ENCODE data around the gene TLCD5. TPM values are rescaled to one million over a fixed set of nuclear protein-coding genes. Genes with fewer than 3 reads are reported as not detected.

Gene TLCD5
- total RNA-seq, 2 experiments from 2014 or later = 1.2 to 2.2 TPM

DNA sequence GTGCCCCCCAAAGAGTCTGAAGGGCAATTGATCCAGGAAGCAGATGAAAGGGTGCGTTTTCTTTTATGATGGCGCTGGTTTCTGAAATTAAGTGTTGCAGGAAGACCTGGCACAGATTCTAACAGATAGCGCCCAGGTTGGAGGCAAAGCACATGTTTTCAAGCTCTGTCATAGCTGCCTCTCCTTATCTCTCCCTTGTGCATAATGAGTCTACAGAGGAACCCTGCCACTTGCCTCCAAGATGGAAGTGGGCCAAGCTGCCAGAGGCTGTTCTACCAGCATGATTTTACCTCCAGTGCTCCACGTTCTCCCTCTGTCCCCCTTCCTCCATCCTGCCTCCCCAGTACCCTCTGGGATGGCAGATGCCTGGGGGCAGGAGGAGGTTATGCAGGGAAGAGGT lies 30.0 kb upstream of the TLCD5 start:
- Mint-ChIP-seq H3K27me3 (ENCODE audit: low read depth) (peaks cover 47% of the 10 kb centered on the region), H3K27ac (no peak overlapping the region), H3K4me1 (ENCODE audit: low read depth) (no peaks in the 10 kb centered on the region), H3K36me3 (ENCODE audit: low read depth) (no peaks in the 10 kb centered on the region), H3K9me3 (no peaks in the 10 kb centered on the region), H3K4me3 (no peak overlapping the region)
- no peak for DNase-seq
- intact Hi-C loops (cut with micrococcal nuclease) = no loop called here
- CTCF ChIA-PET = no interaction called here

- intact Hi-C loops (cut with micrococcal nuclease) = no loop called here
- no peak overlapping the region for H3K4me3 Mint-ChIP-seq
- no peak for DNase-seq
- H3K9me3 Mint-ChIP-seq = no peaks in the 10 kb centered on the region
- H3K4me1 Mint-ChIP-seq (ENCODE audit: low read depth) = no peaks in the 10 kb centered on the region
- no peak overlapping the region for H3K27ac Mint-ChIP-seq
- H3K27me3 Mint-ChIP-seq (ENCODE audit: low read depth) = peaks cover 45% of the 10 kb centered on the region
- CTCF ChIA-PET = interaction anchor here (9.1 kb wide), 1 partner anchor 62 kb away, joined by 188 read pairs; the partner anchor contains the start of gene POU2F3
- no peaks in the 10 kb centered on the region for H3K36me3 Mint-ChIP-seq (ENCODE audit: low read depth)
Measured at GRCh38 chr11:120296554-120296953, 28.5 kb upstream of the TLCD5 start.

DNA sequence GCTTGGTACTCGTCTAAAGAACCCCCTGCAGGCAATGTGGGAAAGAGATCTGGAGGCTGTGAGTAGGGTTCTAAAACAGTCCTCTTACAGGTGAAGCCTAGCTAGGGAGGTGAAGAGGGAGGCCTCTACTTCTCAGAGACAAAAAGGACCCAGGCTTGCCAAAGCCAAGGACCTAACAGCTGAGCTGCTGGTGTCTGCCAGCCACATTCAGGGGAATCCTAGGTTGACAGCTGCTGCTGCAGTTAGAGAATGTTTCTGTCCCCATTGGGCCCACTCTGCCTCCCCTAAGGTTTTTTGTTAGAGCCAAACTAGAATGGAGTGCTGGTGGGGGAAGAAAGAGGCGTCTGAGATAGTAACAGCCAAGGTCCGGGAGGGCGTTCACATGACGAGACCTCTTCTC lies 26.6 kb upstream of the TLCD5 start:
- Mint-ChIP-seq H3K4me1 (ENCODE audit: low read depth) (no peaks in the 10 kb centered on the region), H3K9me3 (no peaks in the 10 kb centered on the region), H3K27me3 (ENCODE audit: low read depth) (peaks cover 41% of the 10 kb centered on the region), H3K4me3 (no peak overlapping the region), H3K36me3 (ENCODE audit: low read depth) (no peaks in the 10 kb centered on the region), H3K27ac (no peak overlapping the region)
- no peak for DNase-seq
- CTCF ChIA-PET = interaction anchor here (0.7 to 9.1 kb wide), 3 partner anchors 52 to 657 kb away, joined by 4 to 188 read pairs (median 7); partner anchors contain the start of gene POU2F3
- intact Hi-C loops (cut with micrococcal nuclease) = no loop called here

GRCh38 chr11:120302001-120302805 lies 22.9 kb upstream of the TLCD5 start:
- intact Hi-C loops (cut with micrococcal nuclease) = no loop called here
- H3K27me3 Mint-ChIP-seq (ENCODE audit: low read depth) = peaks cover 21% of the 10 kb centered on the region
- no peak for DNase-seq
- no peak overlapping the region for H3K27ac Mint-ChIP-seq
- no peak overlapping the region for H3K4me3 Mint-ChIP-seq
- no peaks in the 10 kb centered on the region for H3K9me3 Mint-ChIP-seq
- H3K36me3 Mint-ChIP-seq (ENCODE audit: low read depth) = no peaks in the 10 kb centered on the region
- no peaks in the 10 kb centered on the region for H3K4me1 Mint-ChIP-seq (ENCODE audit: low read depth)
- CTCF ChIA-PET = interaction anchor here (0.6 to 9.1 kb wide), 17 partner anchors 9 to 346 kb away, joined by 3 to 188 read pairs (median 5); partner anchors contain the start of gene POU2F3

GRCh38 chr11:120303004-120303637 lies 22.0 kb upstream of the TLCD5 start:
- Mint-ChIP-seq H3K36me3 (ENCODE audit: low read depth) (no peaks in the 10 kb centered on the region), H3K9me3 (no peaks in the 10 kb centered on the region), H3K4me1 (ENCODE audit: low read depth) (no peaks in the 10 kb centered on the region), H3K27ac (no peak overlapping the region), H3K4me3 (no peak overlapping the region), H3K27me3 (ENCODE audit: low read depth) (peaks cover 18% of the 10 kb centered on the region)
- intact Hi-C loops (cut with micrococcal nuclease) = loop anchor here (1.0 kb wide), 2 partner anchors 68 to 131 kb away; no protein-coding TSS in a partner anchor
- CTCF ChIA-PET = interaction anchor here (0.6 to 9.1 kb wide), 17 partner anchors 8 to 347 kb away, joined by 3 to 188 read pairs (median 5); partner anchors contain the start of gene POU2F3
- DNase-seq = peak; percentile 74

GRCh38 chr11:120304526-120304925 lies 20.6 kb upstream of the TLCD5 start:
- peaks cover 11% of the 10 kb centered on the region for H3K27me3 Mint-ChIP-seq (ENCODE audit: low read depth)
- intact Hi-C loops (cut with micrococcal nuclease) = no loop called here
- CTCF ChIA-PET = interaction anchor here (9.1 kb wide), 1 partner anchor 70 kb away, joined by 188 read pairs; the partner anchor contains the start of gene POU2F3
- no peaks in the 10 kb centered on the region for H3K4me1 Mint-ChIP-seq (ENCODE audit: low read depth)
- no peak overlapping the region for H3K27ac Mint-ChIP-seq
- no peak for DNase-seq
- H3K36me3 Mint-ChIP-seq (ENCODE audit: low read depth) = no peaks in the 10 kb centered on the region
- no peaks in the 10 kb centered on the region for H3K9me3 Mint-ChIP-seq
- no peak overlapping the region for H3K4me3 Mint-ChIP-seq

DNA sequence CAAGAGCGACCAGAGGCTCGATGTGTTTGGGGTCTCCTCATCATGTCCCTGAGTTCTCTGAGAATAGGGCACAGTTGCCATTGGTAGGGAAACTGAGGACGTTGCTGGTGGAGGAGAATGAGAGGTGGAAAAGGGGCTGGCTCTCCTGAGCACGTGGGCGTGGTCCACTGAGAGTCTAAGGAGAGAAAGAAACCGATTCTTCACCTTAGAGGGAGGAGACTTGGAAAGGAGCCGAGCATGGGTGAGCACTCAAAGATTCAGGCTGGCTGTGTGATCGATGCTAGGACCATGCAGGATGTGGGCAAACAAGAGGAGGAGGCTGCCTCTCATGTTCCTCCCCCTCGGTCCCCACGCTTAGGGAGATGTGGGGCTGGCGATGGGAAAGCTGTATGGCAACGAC lies 19.8 kb upstream of the TLCD5 start:
- intact Hi-C loops (cut with micrococcal nuclease) = no loop called here
- Mint-ChIP-seq H3K36me3 (ENCODE audit: low read depth) (no peaks in the 10 kb centered on the region), H3K9me3 (no peaks in the 10 kb centered on the region), H3K27me3 (ENCODE audit: low read depth) (peaks cover 9% of the 10 kb centered on the region), H3K27ac (no peak overlapping the region), H3K4me3 (no peak overlapping the region), H3K4me1 (ENCODE audit: low read depth) (no peaks in the 10 kb centered on the region)
- CTCF ChIA-PET = no interaction called here
- DNase-seq = no peak

DNA sequence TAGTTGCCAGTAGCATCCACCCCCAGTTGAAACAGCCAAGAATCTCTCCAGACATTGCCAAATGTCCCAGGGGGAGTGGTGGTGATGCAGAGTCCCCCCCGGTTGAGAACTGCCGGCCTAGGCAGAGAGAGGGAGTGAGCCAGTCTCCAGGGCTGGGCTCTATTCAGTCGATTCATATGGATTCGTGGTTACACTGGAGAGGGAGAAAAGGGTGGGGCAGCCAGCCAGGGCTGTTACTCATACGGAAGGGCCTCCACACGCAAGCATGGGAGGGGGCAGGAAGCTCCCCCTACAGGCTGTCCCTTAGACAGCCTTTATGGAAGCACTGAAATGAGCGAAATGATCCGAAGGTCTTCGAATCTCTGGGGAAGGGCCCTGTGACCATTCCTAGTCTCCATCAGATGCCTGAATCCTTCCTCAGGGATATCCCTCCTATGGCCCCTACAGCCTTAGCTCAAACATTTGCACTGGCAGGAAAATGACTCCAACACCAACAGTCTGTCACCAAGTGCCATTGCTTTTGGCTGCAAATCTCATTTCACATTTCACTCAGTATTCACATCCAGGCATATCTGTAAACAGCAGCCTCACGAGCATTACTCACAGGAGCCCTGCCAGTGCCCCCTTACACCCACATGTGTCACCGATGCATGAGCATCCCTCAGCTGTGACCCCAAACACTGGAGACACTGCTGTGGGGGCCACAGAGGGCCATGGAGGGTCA lies 18.4 kb upstream of the TLCD5 start:
- H3K36me3 Mint-ChIP-seq (ENCODE audit: low read depth) = no peaks in the 10 kb centered on the region
- H3K27ac Mint-ChIP-seq = no peak overlapping the region
- H3K4me1 Mint-ChIP-seq (ENCODE audit: low read depth) = no peaks in the 10 kb centered on the region
- no peak overlapping the region for H3K4me3 Mint-ChIP-seq
- intact Hi-C loops (cut with micrococcal nuclease) = no loop called here
- peaks cover 6% of the 10 kb centered on the region for H3K27me3 Mint-ChIP-seq (ENCODE audit: low read depth)
- DNase-seq = no peak
- CTCF ChIA-PET = no interaction called here
- no peaks in the 10 kb centered on the region for H3K9me3 Mint-ChIP-seq

GRCh38 chr11:120307476-120307875 lies 17.6 kb upstream of the TLCD5 start:
- DNase-seq = no peak
- no peaks in the 10 kb centered on the region for H3K9me3 Mint-ChIP-seq
- H3K27ac Mint-ChIP-seq = no peak overlapping the region
- H3K4me3 Mint-ChIP-seq = no peak overlapping the region
- CTCF ChIA-PET = no interaction called here
- H3K27me3 Mint-ChIP-seq (ENCODE audit: low read depth) = peaks cover 6% of the 10 kb centered on the region
- intact Hi-C loops (cut with micrococcal nuclease) = no loop called here
- H3K36me3 Mint-ChIP-seq (ENCODE audit: low read depth) = no peaks in the 10 kb centered on the region
- H3K4me1 Mint-ChIP-seq (ENCODE audit: low read depth) = no peaks in the 10 kb centered on the region

DNA sequence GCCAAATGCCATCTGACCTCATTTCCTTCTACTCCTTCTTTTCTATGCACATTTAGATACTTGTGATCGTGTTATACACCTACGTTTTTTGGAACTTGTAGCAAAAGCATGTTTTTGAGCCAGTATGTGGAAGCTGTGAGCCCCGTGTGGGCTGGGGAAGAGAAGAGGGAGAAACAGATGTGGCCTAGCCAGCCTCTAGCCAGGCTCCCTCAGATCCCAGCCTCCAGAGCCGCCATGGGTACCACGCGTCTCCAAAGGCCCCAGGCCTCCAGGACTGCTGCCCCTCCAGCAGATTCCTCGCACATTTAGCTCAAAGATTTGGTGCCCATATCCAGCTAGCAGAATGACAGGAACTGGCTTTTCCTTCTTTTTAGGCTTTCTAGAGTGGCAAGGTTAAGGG lies 17.0 kb upstream of the TLCD5 start:
- no peaks in the 10 kb centered on the region for H3K36me3 Mint-ChIP-seq (ENCODE audit: low read depth)
- no peaks in the 10 kb centered on the region for H3K9me3 Mint-ChIP-seq
- H3K4me3 Mint-ChIP-seq = no peak overlapping the region
- peaks cover 9% of the 10 kb centered on the region for H3K27me3 Mint-ChIP-seq (ENCODE audit: low read depth)
- H3K27ac Mint-ChIP-seq = no peak overlapping the region
- CTCF ChIA-PET = no interaction called here
- no peaks in the 10 kb centered on the region for H3K4me1 Mint-ChIP-seq (ENCODE audit: low read depth)
- DNase-seq = no peak
- intact Hi-C loops (cut with micrococcal nuclease) = no loop called here

DNA sequence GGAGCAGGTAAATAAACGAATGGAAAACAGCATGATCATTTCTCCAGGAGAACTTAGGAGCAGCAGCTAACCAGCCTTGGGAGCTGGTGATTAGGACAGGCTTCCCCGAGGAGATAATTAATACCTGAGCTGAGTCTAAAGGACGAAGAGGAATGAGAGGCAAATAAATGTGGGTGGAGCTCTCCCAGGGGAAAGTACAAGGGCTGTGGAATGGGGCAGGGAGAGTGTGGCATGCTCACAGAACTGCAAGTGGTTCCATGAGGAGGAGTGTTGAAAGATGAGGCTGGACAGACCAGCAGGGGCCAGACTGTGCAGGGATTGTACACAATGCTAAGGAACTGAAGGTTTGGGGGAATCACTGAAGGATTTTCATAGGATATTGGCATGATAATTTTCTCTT lies 14.2 kb upstream of the TLCD5 start:
- Mint-ChIP-seq H3K36me3 (ENCODE audit: low read depth) (no peaks in the 10 kb centered on the region), H3K27me3 (ENCODE audit: low read depth) (peaks cover 4% of the 10 kb centered on the region), H3K9me3 (no peaks in the 10 kb centered on the region), H3K4me1 (ENCODE audit: low read depth) (no peaks in the 10 kb centered on the region), H3K27ac (no peak overlapping the region), H3K4me3 (no peak overlapping the region)
- no peak for DNase-seq
- CTCF ChIA-PET = interaction anchor here (0.6 kb wide), 1 partner anchor 44 kb away, joined by 6 read pairs; no protein-coding TSS in a partner anchor
- intact Hi-C loops (cut with micrococcal nuclease) = no loop called here

DNA sequence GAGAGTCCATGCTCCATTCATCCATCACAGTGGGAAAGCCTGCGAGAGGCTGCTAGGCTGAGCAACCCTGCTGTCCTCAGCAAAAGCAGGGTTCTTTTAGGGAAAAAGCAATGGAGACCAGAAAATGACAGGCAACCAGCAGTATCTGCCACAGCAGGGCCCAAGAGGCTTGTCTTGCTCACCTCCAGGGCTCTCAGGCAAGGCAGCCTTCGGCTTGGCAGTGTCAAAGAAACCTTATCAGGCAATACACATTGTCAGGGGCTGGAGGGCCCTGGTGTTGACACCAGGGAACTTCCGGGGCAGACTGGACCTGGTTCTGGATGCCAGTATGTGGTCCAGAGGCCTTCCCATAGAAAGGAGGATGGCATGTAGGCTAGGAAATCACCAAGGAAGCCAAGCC lies 10.2 kb upstream of the TLCD5 start:
- no peak for DNase-seq
- Mint-ChIP-seq H3K4me1 (ENCODE audit: low read depth) (no peaks in the 10 kb centered on the region), H3K36me3 (ENCODE audit: low read depth) (no peaks in the 10 kb centered on the region), H3K27ac (no peak overlapping the region), H3K9me3 (no peaks in the 10 kb centered on the region), H3K4me3 (no peak overlapping the region), H3K27me3 (ENCODE audit: low read depth) (peaks cover 10% of the 10 kb centered on the region)
- CTCF ChIA-PET = interaction anchor here (0.8 to 0.9 kb wide), 2 partner anchors 10 to 14 kb away, joined by 3 to 4 read pairs; no protein-coding TSS in a partner anchor
- intact Hi-C loops (cut with micrococcal nuclease) = no loop called here

Measured in activated naive CD4-positive, alpha-beta T cell treated with anti-CD3 and anti-CD28 coated beads for 36 hours (primary cell).